Osteoblast (primary cell): ENCODE results near the gene TOMM70. TPM values are rescaled to one million over a fixed set of nuclear protein-coding genes. Genes with fewer than 3 reads are reported as not detected.
"Not testable (repeated sequence)": the region's sequence is repeated elsewhere in the genome, so short reads cannot be mapped to it uniquely, and the experiment has no call there.

Experiments
- DNase-seq: peaks from one replicate; pipeline ENCODE4 v3.0.0; 2011; ENCODE audit warnings: low spot score, mixed read lengths; ENCODE audit not compliant: insufficient read length; ENCODE audit errors: missing footprints
- H2AFZ ChIP-seq: 2 replicates; pipeline ENCODE4 v1.6.0; 2011; ENCODE audit warnings: mild to moderate bottlenecking, low read length
- H3K27ac ChIP-seq: 2 replicates; pipeline ENCODE4 v1.5.1; 2011; ENCODE audit warnings: mild to moderate bottlenecking, low read depth, low read length, moderate library complexity
- H3K27me3 ChIP-seq: 2 replicates; pipeline ENCODE4 v1.6.0; 2012; ENCODE audit warnings: mild to moderate bottlenecking, control low read depth, inconsistent platforms, low read length, moderate library complexity; ENCODE audit not compliant: insufficient read depth
- H3K36me3 ChIP-seq: 2 replicates; pipeline ENCODE4 v1.5.1; 2011; ENCODE audit warnings: mild to moderate bottlenecking, low read length, control low read depth, moderate library complexity; ENCODE audit not compliant: insufficient read depth
- H3K4me1 ChIP-seq: 2 replicates; pipeline ENCODE4 v1.5.1; 2011; ENCODE audit warnings: mild to moderate bottlenecking, low read length, control low read depth, moderate library complexity; ENCODE audit not compliant: insufficient read depth
- H3K4me2 ChIP-seq: 2 replicates; pipeline ENCODE4 v1.6.0; 2011; ENCODE audit warnings: mild to moderate bottlenecking, low read length; ENCODE audit not compliant: insufficient read depth
- H3K4me3 ChIP-seq: fragments of 200-600 bp; sonication (generic); 3 replicates; pipeline ENCODE4 v1.5.1; 2012; ENCODE audit warnings: mild to moderate bottlenecking, low read length, inconsistent platforms; ENCODE audit not compliant: insufficient read depth
- H3K79me2 ChIP-seq: 2 replicates; pipeline ENCODE4 v1.6.0; 2012; ENCODE audit warnings: mild to moderate bottlenecking, low read length, control low read depth, inconsistent platforms; ENCODE audit not compliant: insufficient read depth
- H3K9me3 ChIP-seq: 2 replicates; pipeline ENCODE4 v1.5.1; 2011; ENCODE audit warnings: low read depth, low read length, control low read depth
- H4K20me1 ChIP-seq: 2 replicates; pipeline ENCODE4 v1.6.0; 2012; ENCODE audit warnings: mild to moderate bottlenecking, low read length, control low read depth; ENCODE audit not compliant: insufficient read depth
- total RNA-seq: library from RNA; depleted of rRNA; stranded (reverse); fragments of >200 nt; gene quantifications from 2 replicates; pipeline ENCODE4 v1.2.3, GENCODE V29; 2012
- TF ChIP-seq, protein P1 (sequence below): IDR thresholded peaks from 2 replicates; pipeline ENCODE4 v1.5.1; 2011; ENCODE audit warnings: mild to moderate bottlenecking, low read depth, low read length, moderate library complexity; ENCODE audit errors: extremely low read depth

The TOMM70 gene
- total RNA-seq, 1 donor, result 52.5 TPM

DNA sequence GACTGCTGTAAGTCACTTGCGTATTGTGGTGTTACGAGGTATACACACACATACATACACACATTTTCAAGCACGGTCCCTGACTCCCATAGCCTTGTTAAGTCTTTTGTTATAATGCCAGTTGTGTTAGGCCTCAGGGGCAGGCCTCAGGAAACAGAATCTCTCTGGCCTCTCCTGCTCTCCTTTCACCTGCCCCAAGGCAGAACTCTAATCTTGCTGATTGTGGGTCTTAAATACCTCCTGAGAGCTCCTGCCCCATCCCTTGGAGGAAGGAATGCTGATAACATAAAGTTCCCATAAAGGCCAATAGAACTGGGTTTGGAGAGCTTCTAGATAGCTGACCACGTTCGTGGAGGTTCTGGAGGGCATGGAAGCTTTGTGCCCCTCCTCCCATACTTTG is 70.2 kb downstream of the TOMM70 start:
- TF ChIP-seq, protein P1, sequence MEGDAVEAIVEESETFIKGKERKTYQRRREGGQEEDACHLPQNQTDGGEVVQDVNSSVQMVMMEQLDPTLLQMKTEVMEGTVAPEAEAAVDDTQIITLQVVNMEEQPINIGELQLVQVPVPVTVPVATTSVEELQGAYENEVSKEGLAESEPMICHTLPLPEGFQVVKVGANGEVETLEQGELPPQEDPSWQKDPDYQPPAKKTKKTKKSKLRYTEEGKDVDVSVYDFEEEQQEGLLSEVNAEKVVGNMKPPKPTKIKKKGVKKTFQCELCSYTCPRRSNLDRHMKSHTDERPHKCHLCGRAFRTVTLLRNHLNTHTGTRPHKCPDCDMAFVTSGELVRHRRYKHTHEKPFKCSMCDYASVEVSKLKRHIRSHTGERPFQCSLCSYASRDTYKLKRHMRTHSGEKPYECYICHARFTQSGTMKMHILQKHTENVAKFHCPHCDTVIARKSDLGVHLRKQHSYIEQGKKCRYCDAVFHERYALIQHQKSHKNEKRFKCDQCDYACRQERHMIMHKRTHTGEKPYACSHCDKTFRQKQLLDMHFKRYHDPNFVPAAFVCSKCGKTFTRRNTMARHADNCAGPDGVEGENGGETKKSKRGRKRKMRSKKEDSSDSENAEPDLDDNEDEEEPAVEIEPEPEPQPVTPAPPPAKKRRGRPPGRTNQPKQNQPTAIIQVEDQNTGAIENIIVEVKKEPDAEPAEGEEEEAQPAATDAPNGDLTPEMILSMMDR, result no peak
- H2AFZ ChIP-seq, result no peak overlapping the region
- H3K4me1 ChIP-seq, result peaks cover 11% of the 10 kb centered on the region
- H3K27ac ChIP-seq, result no peak overlapping the region
- H3K27me3 ChIP-seq, result no peaks in the 10 kb centered on the region
- H3K4me2 ChIP-seq, result no peak overlapping the region
- no peak for DNase-seq
- H4K20me1 ChIP-seq, result no peaks in the 10 kb centered on the region
- no peaks in the 10 kb centered on the region for H3K9me3 ChIP-seq
- peaks cover 11% of the 10 kb centered on the region for H3K36me3 ChIP-seq
- H3K79me2 ChIP-seq, result peaks cover 13% of the 10 kb centered on the region
- H3K4me3 ChIP-seq, result no peak overlapping the region

DNA sequence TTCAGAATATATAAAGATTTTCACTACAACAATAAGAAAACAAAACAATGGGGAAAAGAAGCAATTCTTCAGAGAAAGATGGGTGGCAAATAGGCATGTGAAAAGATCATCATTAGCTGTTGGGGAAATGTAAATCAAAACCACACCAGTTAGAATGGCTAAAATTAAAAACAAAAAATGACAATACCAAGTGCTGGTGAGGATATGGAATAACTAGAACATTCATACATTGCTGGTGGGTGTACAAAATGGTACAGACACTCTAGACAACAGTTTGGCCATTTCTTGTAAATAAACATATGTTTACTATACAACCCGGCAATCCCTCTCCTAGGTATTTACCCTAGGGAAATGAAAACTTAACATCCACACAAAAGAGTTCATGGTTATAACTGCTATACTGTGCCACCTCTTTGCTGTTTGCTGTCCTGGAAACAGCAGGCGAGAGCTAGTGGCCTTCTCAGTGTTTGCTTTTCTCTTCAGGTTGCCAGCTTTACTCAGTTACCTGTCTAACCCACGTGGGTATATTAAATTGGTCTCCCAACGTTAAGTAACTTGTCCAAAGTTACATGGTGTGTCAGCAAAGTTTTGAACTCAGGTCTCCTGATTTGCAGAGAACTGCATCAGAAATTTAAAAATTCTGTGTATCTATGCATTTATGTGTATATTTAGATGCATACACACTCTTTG is 70.9 kb downstream of the TOMM70 start:
- no peak overlapping the region for H3K4me3 ChIP-seq
- H3K9me3 ChIP-seq, result no peaks in the 10 kb centered on the region
- TF ChIP-seq, protein P1, result no peak
- no peak overlapping the region for H3K27ac ChIP-seq
- no peak for DNase-seq
- no peak overlapping the region for H2AFZ ChIP-seq
- H3K4me2 ChIP-seq, result no peak overlapping the region
- no peaks in the 10 kb centered on the region for H4K20me1 ChIP-seq
- peaks cover 5% of the 10 kb centered on the region for H3K4me1 ChIP-seq
- peaks cover 6% of the 10 kb centered on the region for H3K79me2 ChIP-seq
- no peaks in the 10 kb centered on the region for H3K27me3 ChIP-seq
- H3K36me3 ChIP-seq, result peaks cover 17% of the 10 kb centered on the region

GRCh38 chr3:100327377-100327776 is 73.5 kb downstream of the TOMM70 start:
- not testable (repeated sequence) for H3K27me3 ChIP-seq, H3K4me3 ChIP-seq, H3K4me1 ChIP-seq, H3K4me2 ChIP-seq, H3K9me3 ChIP-seq, DNase-seq, H2AFZ ChIP-seq, H4K20me1 ChIP-seq, H3K79me2 ChIP-seq, H3K27ac ChIP-seq
- H3K36me3 ChIP-seq, result peaks cover 20% of the 10 kb centered on the region

DNA sequence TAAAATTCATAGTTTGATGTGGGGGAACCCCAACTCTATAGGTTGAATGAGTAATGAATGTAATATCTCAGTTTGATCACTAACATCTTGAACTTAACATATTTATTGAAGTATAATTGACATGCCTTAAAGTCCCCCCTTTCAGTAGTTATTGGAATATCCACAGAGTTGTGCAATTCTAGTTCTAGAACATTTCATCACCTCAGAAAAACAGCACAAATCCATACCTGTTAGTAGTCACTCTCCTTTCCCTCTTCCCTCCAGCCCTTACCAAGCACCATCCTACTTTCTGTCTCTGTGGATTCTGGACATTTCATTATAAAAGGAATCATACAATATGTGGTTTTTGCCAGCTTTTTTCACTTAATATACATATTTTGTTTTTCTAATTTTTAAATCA is 75.1 kb downstream of the TOMM70 start:
- Histone ChIP-seq H3K79me2 (no peaks in the 10 kb centered on the region), H3K27ac (no peak overlapping the region), H3K4me3 (no peak overlapping the region), H3K4me1 (no peaks in the 10 kb centered on the region), H3K27me3 (no peaks in the 10 kb centered on the region), H3K36me3 (peaks cover 23% of the 10 kb centered on the region), H3K4me2 (no peak overlapping the region), H4K20me1 (no peaks in the 10 kb centered on the region), H2AFZ (no peak overlapping the region), H3K9me3 (no peaks in the 10 kb centered on the region)
- TF ChIP-seq, protein P1, result no peak
- DNase-seq, result no peak
